Stimulated activated CD4-positive, alpha-beta T cell treated with anti-CD3 and anti-CD28 coated beads, TNF-alpha, amount 100 ng/mL, for 4 hours (primary cell): ENCODE data around the gene KCNE3.

Source experiments
- DNase-seq, 3 experiments: peaks; one replicate each; pipeline ENCODE4 v3.0.0-alpha.2; 2020; ENCODE audit warnings: low read depth in 3 of 3

The KCNE3 gene

GRCh38 chr11:74471668-74472429 lies 4.5 kb upstream of the KCNE3 start:
- no peak for DNase-seq

- DNase-seq, result no peak
Observed at GRCh38 chr11:74471037-74471436, 3.7 kb upstream of the KCNE3 start.

DNA sequence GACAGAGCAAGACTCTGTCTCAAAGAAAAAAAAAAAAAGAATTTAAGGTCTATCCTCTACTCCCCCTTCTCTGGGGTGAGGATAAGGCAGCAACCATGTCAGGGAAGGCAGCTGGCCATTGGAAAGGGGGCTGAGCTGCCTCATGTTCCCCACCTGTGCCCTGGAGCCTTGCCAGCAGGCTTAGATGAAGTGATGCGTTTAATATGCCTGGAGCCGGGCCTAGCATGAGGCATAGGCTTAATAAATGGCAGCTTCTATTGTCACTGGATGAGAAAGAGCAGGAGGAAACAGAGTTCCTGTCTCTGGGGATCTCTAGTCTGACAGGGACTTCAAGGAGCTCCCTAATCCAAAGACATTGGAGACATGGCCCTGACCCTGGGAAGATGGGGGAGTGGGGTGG lies 3.2 kb upstream of the KCNE3 start:
- no peak for DNase-seq

DNA sequence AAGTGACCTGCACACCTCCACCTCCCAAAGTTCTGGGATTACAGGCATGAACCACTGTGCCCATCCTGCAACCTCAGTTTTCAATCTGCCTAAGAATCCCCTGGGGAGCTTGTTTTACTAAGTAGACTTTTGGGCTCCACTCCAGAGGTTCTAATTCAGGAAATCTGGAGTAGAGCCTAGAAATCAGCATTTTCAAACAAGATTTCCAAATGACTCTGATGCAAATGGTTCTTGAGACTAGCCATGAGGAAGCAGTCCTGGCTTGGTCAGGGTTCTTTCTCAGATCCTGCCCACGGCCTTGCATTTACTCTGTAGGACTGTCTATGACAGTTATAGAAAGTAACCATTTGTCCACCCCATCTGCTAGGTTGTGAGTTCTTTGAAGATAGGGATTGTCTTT lies 1.6 kb upstream of the KCNE3 start:
- DNase-seq, result no peak

DNA sequence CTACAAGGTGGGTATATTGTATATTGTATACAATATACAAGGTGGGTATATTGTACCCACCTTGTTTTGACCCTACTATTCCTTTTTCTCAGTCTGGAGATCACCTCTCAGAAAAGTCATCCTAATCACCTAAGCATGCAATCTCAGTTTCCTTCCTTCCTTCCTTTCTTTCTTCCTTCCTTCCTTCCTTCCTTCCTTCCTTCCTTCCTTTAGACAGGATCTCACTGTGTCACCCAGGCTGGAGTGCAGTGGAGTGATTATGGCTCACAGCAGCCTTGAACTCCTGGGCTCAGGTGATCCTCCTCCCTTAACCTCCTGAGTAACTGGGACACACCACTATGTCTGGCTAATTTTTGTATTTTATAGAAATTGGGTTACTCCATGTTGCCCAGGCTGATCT lies 1.2 kb upstream of the KCNE3 start:
- DNase-seq, result no peak

DNA sequence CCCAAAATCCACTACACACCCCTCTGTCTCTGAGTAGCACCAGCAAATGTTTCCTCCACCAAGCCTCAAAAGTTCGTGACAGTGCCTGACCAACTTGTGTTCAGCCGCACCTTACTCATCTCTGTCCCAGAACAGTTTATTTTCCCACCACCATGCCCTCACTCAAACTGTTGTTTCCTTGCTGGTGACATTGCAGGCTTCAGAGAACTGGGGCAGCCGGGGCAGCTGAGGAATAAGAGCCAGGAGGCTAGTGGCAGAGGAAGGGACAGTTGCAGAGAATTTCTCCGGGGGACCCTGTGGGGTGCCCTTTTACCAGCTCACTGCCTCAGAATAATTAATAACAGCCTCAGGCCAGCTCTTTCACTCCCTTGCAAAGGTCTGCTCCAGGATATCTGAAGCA lies 709 bp upstream of the KCNE3 start:
- no peak for DNase-seq

- DNase-seq, result no peak
Observed at GRCh38 chr11:74465291-74465708, 2.0 kb downstream of the KCNE3 start.

DNA sequence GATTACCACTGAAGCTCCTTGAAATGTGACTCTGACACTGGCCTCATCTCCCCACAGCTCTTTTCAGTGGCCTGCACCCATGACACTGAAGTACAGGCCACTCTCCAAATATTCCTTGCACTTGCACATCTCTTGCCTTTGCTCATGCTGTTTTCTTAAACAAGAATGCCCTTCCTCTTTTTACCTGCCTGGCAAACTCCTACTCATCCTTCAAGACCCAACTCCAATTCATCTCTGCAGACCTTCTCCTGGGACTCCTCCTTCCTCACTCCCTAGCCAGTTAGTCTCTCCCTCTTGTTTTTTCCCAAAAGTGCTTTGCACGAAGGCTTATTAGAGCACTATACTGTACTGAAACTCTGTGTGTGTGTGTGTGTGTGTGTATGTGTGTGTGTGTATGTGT lies 2.6 kb downstream of the KCNE3 start:
- no peak for DNase-seq

DNA sequence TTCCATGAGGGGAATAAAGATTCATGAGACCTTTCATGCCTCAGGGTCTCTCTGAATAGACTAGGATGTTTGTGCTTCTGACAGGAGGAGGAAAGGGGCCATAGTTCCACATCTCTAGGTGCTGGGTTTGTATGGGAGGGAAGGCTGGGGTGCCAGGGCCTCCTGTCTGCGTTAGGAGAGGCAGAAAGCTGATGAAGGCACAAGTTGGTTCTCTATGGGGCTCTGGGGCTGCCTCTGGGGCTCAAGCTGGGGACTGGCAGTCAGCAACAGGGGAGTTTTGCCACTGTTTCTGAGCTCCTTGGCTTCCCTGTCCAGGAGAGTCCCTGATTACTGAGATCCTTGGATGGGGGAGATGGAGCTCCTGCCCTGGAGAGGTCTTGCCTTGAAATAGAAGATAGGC lies 4.1 kb downstream of the KCNE3 start:
- DNase-seq, result no peak

- DNase-seq, result no peak
Observed at GRCh38 chr11:74462631-74463030, 4.7 kb downstream of the KCNE3 start.

- no peak for DNase-seq
Observed at GRCh38 chr11:74462009-74462408, 5.3 kb downstream of the KCNE3 start.

DNA sequence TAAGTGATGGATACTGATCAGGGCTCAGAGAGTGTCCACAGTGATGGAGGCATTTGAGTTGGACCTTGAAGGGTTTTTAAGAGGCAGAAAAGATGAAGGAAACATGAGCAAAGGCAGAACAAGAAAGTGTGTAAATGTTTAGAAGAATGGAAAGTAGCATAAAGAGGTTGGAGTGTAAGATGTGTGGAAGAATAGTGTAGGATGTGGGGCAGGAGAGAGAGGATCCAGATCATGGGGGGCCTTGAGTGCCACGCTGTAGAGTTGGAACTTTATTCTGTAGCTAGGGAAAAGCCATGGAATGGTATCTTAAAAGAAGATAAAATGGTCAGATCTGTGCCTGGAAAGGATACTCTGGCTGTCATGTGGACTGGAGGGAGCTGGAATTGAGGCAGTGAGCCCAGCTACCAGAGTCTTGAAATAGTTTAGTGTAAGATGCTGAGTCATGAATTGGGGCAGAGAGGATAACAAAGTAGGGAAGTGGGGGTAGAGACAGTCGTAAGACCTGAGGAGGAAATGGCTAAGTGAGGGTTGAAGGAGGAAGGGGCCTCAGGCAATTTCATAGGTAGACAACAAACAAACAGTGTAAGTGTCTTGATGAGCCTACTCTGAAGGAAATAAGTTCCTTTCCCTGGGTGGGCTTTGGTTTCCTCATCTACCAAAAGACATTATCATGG lies 6.7 kb downstream of the KCNE3 start:
- no peak for DNase-seq

- DNase-seq, result no peak
Observed at GRCh38 chr11:74460065-74460464, 7.3 kb downstream of the KCNE3 start.

- no peak for DNase-seq
Observed at GRCh38 chr11:74459584-74459983, 7.8 kb downstream of the KCNE3 start.

DNA sequence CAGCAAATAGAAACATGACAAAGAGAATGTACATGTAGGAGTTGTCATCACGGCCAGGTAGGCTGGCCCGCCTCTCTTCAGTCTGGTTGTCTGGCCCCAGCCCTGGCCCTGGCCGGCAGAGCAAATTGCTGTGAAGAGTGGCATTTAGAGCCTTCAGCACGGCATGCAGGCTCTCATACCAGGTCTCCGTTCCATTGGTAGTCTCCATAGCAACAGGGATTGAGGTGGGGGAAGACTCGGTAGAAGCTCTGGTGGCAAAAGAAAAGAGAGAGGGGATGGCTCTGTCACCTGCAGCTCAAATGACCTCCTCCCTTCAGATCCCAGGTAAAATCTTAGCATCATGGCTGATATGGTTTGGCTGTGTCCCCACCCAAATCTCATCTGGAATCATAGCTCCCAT lies 10.0 kb downstream of the KCNE3 start:
- DNase-seq, result no peak

DNA sequence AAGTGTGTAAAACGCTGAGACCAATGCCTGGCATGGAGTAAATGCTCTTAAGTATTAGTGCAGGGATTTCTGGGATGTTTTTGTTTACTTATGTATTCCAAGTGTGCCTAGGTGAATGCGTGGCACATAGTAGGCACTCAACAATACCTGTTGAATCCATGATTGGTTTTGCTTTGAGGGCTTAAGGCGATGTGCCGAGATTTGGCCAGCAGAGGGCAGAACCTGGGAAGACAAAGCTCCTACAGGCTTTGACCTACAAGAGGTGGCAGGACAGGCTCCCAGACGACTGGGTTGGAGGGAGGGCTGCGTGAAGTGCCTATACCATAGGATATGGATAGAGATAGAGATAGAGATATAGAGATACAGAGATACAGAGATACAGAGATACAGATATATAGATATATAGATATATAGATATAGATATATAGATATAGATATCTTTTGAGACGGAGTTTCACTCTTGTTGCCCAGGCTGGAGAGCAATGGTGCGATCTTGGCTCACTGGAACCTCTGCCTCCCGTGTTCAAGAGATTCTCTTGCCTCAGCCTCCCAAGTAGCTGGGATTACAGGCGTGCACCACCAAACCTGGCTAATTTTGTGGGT lies 13.9 kb downstream of the KCNE3 start:
- peak; percentile 23 to 39 (median 34) for DNase-seq

DNA sequence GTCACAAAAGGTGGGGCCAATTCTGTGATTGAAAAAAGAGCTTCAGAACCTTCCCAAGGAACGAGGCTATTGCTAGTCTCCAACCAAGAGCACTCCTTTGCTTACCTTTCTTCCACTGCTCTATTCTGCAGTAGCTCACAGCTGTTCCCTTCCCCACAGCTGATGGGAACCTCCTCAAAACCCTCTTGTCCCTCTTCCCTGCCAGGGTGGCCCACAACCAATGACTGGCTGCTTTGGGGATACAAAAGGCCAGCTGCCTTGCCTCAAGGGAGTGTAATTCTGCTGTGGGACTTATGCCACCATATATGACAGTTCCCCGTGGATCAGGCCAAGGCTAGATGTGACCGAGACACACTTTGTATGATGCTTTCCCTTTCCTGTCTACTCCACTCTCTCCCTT lies 15.0 kb downstream of the KCNE3 start:
- DNase-seq, result no peak

DNA sequence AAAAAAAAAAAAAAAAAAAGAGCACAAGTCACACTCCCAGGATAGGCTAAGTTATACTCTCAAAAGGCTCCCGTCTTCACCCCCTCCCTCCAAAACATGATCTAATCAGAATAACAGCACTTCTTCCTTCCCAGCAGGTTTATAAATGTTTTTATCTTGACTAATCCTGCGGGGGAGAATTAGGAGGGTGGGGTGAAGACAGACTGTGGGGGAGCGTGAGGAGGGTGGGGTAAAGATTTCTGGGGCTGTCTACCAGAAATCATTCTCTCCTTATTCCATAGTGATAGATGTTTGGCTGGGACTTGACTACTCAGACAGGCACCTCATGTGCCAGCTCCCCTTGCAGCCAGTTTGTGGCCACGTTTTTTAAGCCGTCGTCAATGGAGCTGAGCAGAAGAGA lies 17.0 kb downstream of the KCNE3 start:
- no peak for DNase-seq

DNA sequence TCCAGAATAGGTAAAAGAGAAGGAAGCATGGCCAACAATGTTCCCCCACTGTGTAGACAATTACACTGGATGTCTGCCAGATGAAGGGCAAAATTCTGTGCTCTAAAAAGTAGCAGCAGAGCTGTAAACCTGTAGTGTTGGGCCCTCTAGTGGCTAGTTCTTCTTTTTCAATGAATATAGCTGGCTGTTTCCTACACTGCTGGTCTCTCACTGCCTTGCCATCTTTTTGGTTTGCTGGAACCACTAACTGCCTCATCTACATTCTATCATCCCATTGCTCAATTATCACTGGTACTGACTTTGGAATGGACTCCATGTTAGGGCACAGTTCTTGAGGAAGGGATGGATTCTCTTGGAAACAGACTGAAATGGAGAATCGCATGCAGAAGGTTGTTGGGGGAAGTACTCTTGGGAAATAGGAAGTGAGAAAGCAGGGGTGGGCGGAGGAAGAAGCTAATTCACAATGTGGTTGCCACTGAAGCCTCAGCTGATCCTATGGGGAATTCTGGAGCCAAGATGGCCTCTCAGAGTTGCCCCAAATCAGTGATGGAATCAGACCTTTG lies 17.9 kb downstream of the KCNE3 start:
- DNase-seq, result peak in 1 of 3 experiments; percentile 20

DNA sequence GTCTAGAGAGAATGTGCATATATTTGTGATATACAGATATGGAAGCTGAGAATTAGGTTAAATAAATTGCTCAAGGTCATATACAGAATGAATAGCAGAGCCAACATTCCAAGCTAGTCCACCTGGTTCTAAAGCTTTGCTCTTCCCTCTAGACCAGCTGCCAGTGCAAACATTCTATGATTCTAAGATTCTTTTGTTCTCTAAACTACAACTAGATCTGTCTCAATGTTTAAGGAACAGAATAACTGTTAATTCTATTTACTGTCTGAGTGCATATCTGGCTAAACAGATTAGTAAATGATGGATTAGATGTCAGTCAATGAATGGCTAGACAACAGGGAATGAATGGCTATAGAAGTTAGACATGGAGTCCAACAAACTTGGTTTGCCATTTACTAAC lies 19.6 kb downstream of the KCNE3 start:
- no peak for DNase-seq

- DNase-seq, result no peak
Observed at GRCh38 chr11:74446532-74446938, 20.8 kb downstream of the KCNE3 start.

- no peak for DNase-seq
Observed at GRCh38 chr11:74444173-74444826, 23.0 kb downstream of the KCNE3 start.
